Lower leg skin (tissue), 3 donors: ENCODE data around the gene JAG1.

ENCODE experiments used
- POLR2A ChIP-seq, 2 donors: fragments of 450-650 bp; IDR thresholded peaks; one replicate each; pipeline ENCODE4 v1.6.1; 2016 to 2017; ENCODE audit warnings: antibody characterized with exemption in 2 of 2, mild to moderate bottlenecking in 1 of 2, moderate library complexity in 1 of 2
- TF ChIP-seq, protein P1 (sequence below), 3 donors: fragments of 450-650 bp; IDR thresholded peaks; one replicate each; pipeline ENCODE4 v1.5.1; 2016; ENCODE audit warnings: antibody characterized with exemption in 3 of 3, mild to moderate bottlenecking in 3 of 3, moderate library complexity in 2 of 3

DNA sequence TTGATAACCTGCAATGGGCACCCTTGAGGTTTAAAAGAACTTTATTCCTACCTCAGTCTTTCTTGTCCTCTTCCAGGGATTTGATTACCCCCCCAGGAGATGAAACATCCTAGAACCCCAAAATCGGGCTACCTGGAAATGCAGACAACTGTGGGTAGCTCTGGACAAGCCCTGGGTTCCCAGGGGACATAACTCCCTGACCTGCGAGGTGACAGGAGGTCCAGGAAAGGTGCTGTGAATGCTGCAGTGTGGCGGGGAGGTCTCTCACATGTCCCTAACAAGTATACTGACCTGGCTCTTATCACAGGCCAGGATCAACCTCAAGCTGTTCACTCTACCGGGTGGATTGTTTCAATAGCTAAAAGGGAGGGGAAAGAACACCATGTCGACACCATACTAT is 11.6 kb downstream of the JAG1 start:
- no peak for TF ChIP-seq POLR2A (IDR thresholded peaks at IDR 0.05)
- TF ChIP-seq, protein P1, sequence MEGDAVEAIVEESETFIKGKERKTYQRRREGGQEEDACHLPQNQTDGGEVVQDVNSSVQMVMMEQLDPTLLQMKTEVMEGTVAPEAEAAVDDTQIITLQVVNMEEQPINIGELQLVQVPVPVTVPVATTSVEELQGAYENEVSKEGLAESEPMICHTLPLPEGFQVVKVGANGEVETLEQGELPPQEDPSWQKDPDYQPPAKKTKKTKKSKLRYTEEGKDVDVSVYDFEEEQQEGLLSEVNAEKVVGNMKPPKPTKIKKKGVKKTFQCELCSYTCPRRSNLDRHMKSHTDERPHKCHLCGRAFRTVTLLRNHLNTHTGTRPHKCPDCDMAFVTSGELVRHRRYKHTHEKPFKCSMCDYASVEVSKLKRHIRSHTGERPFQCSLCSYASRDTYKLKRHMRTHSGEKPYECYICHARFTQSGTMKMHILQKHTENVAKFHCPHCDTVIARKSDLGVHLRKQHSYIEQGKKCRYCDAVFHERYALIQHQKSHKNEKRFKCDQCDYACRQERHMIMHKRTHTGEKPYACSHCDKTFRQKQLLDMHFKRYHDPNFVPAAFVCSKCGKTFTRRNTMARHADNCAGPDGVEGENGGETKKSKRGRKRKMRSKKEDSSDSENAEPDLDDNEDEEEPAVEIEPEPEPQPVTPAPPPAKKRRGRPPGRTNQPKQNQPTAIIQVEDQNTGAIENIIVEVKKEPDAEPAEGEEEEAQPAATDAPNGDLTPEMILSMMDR (IDR thresholded peaks at IDR 0.05): no peak
